GM12891 (cell line): ENCODE results near the gene APCDD1.

ENCODE experiments used
- DNase-seq: peaks from one replicate; pipeline ENCODE4 v3.0.0; 2011; ENCODE audit warnings: low spot score; ENCODE audit not compliant: insufficient read length
- FAIRE-seq: peaks from 2 replicates; lab custom pipeline; 2011; peaks lifted over from hg19 to GRCh38; lab: Jason Lieb, UNC
- PAX5 ChIP-seq: IDR thresholded peaks from 2 replicates; pipeline ENCODE4 v1.6.1; 2011; ENCODE audit warnings: low read length, moderate library complexity, mild to moderate bottlenecking; ENCODE audit not compliant: insufficient read depth, severe bottlenecking
- POLR2A ChIP-seq: IDR thresholded peaks from 2 replicates; pipeline ENCODE4 v1.6.1; 2011; ENCODE audit warnings: low read depth, low read length, control low read depth
- POLR2AphosphoS5 ChIP-seq: IDR thresholded peaks from 2 replicates; pipeline ENCODE4 v1.6.1; 2011; ENCODE audit warnings: low read depth, low read length, control low read depth
- POU2F2 ChIP-seq: IDR thresholded peaks from 2 replicates; pipeline ENCODE4 v1.6.1; 2011; ENCODE audit warnings: low read depth, mild to moderate bottlenecking, control low read depth, low read length, moderate library complexity
- SPI1 ChIP-seq: IDR thresholded peaks from 2 replicates; pipeline ENCODE4 v1.6.1; 2011; ENCODE audit warnings: low read depth, low read length, control low read depth
- TAF1 ChIP-seq: IDR thresholded peaks from 2 replicates; pipeline ENCODE4 v1.6.1; 2011; ENCODE audit warnings: low read depth, low read length, control low read depth

APCDD1 gene

GRCh38 chr18:10508591-10508990 lies 54.2 kb downstream of the APCDD1 start:
- FAIRE-seq (no peak), DNase-seq (no peak)
- TF ChIP-seq POLR2A (no peak), SPI1 (no peak), TAF1 (no peak), PAX5 (no peak), POU2F2 (no peak), POLR2AphosphoS5 (no peak)

GRCh38 chr18:10511236-10511635 lies 56.8 kb downstream of the APCDD1 start:
- no peak for FAIRE-seq
- no peak for DNase-seq
- TF ChIP-seq POLR2AphosphoS5 (no peak), TAF1 (no peak), POU2F2 (no peak), POLR2A (no peak), PAX5 (no peak), SPI1 (no peak)

GRCh38 chr18:10514082-10514481 lies 59.6 kb downstream of the APCDD1 start:
- DNase-seq (no peak), FAIRE-seq (no peak)
- TF ChIP-seq POLR2AphosphoS5 (no peak), SPI1 (no peak), PAX5 (no peak), TAF1 (no peak), POLR2A (no peak), POU2F2 (no peak)

- FAIRE-seq (no peak), DNase-seq (no peak)
- no peak for TF ChIP-seq TAF1
- no peak for TF ChIP-seq POU2F2
- no peak for TF ChIP-seq SPI1
- no peak for TF ChIP-seq POLR2A
- TF ChIP-seq POLR2AphosphoS5 = no peak
- TF ChIP-seq PAX5 = no peak
These were observed 60.2 kb downstream of the APCDD1 start for GRCh38 chr18:10514601-10515000.

GRCh38 chr18:10515456-10515855 lies 61.0 kb downstream of the APCDD1 start:
- DNase-seq = no peak
- TF ChIP-seq POLR2A = no peak
- TF ChIP-seq POU2F2 = no peak
- TF ChIP-seq POLR2AphosphoS5 = no peak
- no peak for TF ChIP-seq TAF1
- no peak for TF ChIP-seq SPI1
- no peak for TF ChIP-seq PAX5
- FAIRE-seq = no peak

- no peak for FAIRE-seq
- no peak for DNase-seq
- TF ChIP-seq POLR2AphosphoS5 (no peak), POLR2A (no peak), POU2F2 (no peak), PAX5 (no peak), TAF1 (no peak), SPI1 (no peak)
These were observed 61.6 kb downstream of the APCDD1 start for GRCh38 chr18:10516078-10516477.

GRCh38 chr18:10518595-10519255 lies 64.3 kb downstream of the APCDD1 start:
- no peak for DNase-seq
- no peak for TF ChIP-seq SPI1
- no peak for TF ChIP-seq POU2F2
- no peak for TF ChIP-seq TAF1
- TF ChIP-seq POLR2A = no peak
- no peak for TF ChIP-seq PAX5
- no peak for TF ChIP-seq POLR2AphosphoS5
- no peak for FAIRE-seq

- FAIRE-seq (no peak), DNase-seq (no peak)
- TF ChIP-seq POU2F2 = no peak
- no peak for TF ChIP-seq POLR2AphosphoS5
- TF ChIP-seq PAX5 = no peak
- no peak for TF ChIP-seq POLR2A
- no peak for TF ChIP-seq TAF1
These were observed 64.9 kb downstream of the APCDD1 start for GRCh38 chr18:10519366-10519765.

- peak; percentile 89 for FAIRE-seq
These were observed 65.8 kb downstream of the APCDD1 start for GRCh38 chr18:10519999-10520935.

More at GRCh38 chr18:10519999-10520935, 65.8 kb downstream of the APCDD1 start:
- peak; percentile 45 for DNase-seq
- no peak for TF ChIP-seq SPI1
- no peak for TF ChIP-seq PAX5
- TF ChIP-seq TAF1 = no peak
- no peak for TF ChIP-seq POLR2A
- no peak for TF ChIP-seq POU2F2
- TF ChIP-seq POLR2AphosphoS5 = no peak
